K562 (cell line): Measurements from ENCODE around the gene SLC1A2. TPM values are rescaled to one million over a fixed set of nuclear protein-coding genes. Genes with fewer than 3 reads are reported as not detected.

Experiments used
- ATAC-seq: fragments of 200-7000 bp; cut with Tn5 transposase; 3 replicates; pipeline ENCODE4 v1.9.1; 2020; ENCODE audit warnings: moderate library complexity
- BruUV-seq: library from RNA; stranded (reverse); fragments of 400-500 nt; replicated peaks from 2 replicates; lab custom pipeline; 2021; lab: Mats Ljungman, UMichigan
- CTCF ChIA-PET: fragments of 300-600 bp; formaldehyde crosslinking; extraction: SDS; loops from one replicate; lab custom pipeline; 2021; ENCODE audit warnings: low intra/inter-chr PET ratio; lab: Yijun Ruan, JAX
- POLR2A ChIA-PET: fragments of 300-600, 350-650 bp; sonication (Branson Sonifier 250); formaldehyde crosslinking; extraction: SDS; loops from one replicate; lab custom pipeline; 2021; ENCODE audit warnings: antibody characterized with exemption, inconsistent platforms; lab: Yijun Ruan, JAX
- DNase-seq, 4 experiments: peaks; one replicate each; pipeline versions ENCODE4 v3.0.0 to v3.0.0-alpha.2; 2011 to 2018; ENCODE audit warnings: low spot score in 3 of 4, mixed read lengths in 3 of 4; ENCODE audit errors: extremely low read depth in 1 of 4
- FAIRE-seq: peaks from 2 replicates; lab custom pipeline; 2011; peaks lifted over from hg19 to GRCh38; lab: Jason Lieb, UNC
- H2AFZ ChIP-seq: 2 replicates; pipeline ENCODE4 v1.6.0; 2011; ENCODE audit warnings: low read depth, low read length, control low read depth, inconsistent platforms
- H3K27ac ChIP-seq: fragments of 200-600 bp; 3 replicates; pipeline ENCODE4 v1.8.0; 2011; ENCODE audit warnings: low read depth, mild to moderate bottlenecking, control low read depth, inconsistent platforms, low read length, moderate library complexity, mixed read lengths; ENCODE audit errors: extremely low read depth
- H3K27me3 ChIP-seq, 2 experiments: fragments of 300-600 bp in 1 of 2; 2 replicates in 1 of 2; 3 replicates in 1 of 2; pipeline versions ENCODE4 v1.6.0 to v1.8.0; 2011; ENCODE audit warnings: inconsistent platforms in 2 of 2, low read length in 2 of 2, mild to moderate bottlenecking in 1 of 2, mixed read lengths in 1 of 2, moderate library complexity in 1 of 2; ENCODE audit not compliant: control insufficient read depth in 2 of 2, insufficient read depth in 2 of 2
- H3K36me3 ChIP-seq: fragments of 300-600 bp; 3 replicates; pipeline ENCODE4 v1.8.0; 2011; ENCODE audit warnings: mild to moderate bottlenecking, low read length, inconsistent platforms; ENCODE audit not compliant: control insufficient read depth, insufficient read depth
- H3K4me1 ChIP-seq, 2 experiments: fragments of 200-600 bp in 1 of 2; replicated peaks in 1 of 2; 2 replicates in 1 of 2; 3 replicates in 1 of 2; pipeline versions ENCODE4 v1.5.1 to v1.8.0; 2011; ENCODE audit warnings: inconsistent platforms in 2 of 2, low read length in 2 of 2, mild to moderate bottlenecking in 1 of 2, mixed read lengths in 1 of 2, moderate library complexity in 1 of 2; ENCODE audit not compliant: control insufficient read depth in 2 of 2, insufficient read depth in 2 of 2
- H3K4me2 ChIP-seq: 2 replicates; pipeline ENCODE4 v1.6.1; 2011; ENCODE audit warnings: low read length, control low read depth, inconsistent platforms, mixed read lengths; ENCODE audit not compliant: insufficient read depth
- H3K4me3 ChIP-seq: fragments of 200-600 bp; sonication (generic), shearing (Covaris generic); 2 replicates; pipeline ENCODE4 v1.5.1; 2016; ENCODE audit warnings: control low read depth, inconsistent platforms
- H3K79me2 ChIP-seq: fragments of 200-600 bp; 3 replicates; pipeline ENCODE4 v1.8.0; 2011; ENCODE audit warnings: low read length, inconsistent platforms; ENCODE audit not compliant: control insufficient read depth, insufficient read depth
- H3K9ac ChIP-seq, 2 experiments: 2 replicates each; pipeline versions ENCODE4 v1.6.0 to v1.6.1; 2011; ENCODE audit warnings: low read depth in 2 of 2, low read length in 2 of 2, control low read depth in 1 of 2, inconsistent platforms in 1 of 2, mild to moderate bottlenecking in 1 of 2, mixed read lengths in 1 of 2; ENCODE audit not compliant: insufficient read depth in 1 of 2
- H3K9me1 ChIP-seq: one replicate; pipeline ENCODE4 v1.6.0; 2011; ENCODE audit warnings: inconsistent platforms, mild to moderate bottlenecking, low read length, moderate library complexity; ENCODE audit not compliant: control insufficient read depth, insufficient read depth
- H3K9me3 ChIP-seq: replicated peaks from 2 replicates; pipeline ENCODE4 v1.5.1; 2011; ENCODE audit warnings: low read depth, low read length, inconsistent platforms; ENCODE audit not compliant: control insufficient read depth, insufficient read depth
- H4K20me1 ChIP-seq: replicated peaks from 2 replicates; pipeline ENCODE4 v1.6.1; 2011; ENCODE audit warnings: low read length, inconsistent platforms, mixed read lengths; ENCODE audit not compliant: control insufficient read depth, insufficient read depth
- HNRNPL ChIP-seq: fragments of 200-400 bp; formaldehyde crosslinking; IDR thresholded peaks from 2 replicates; pipeline ENCODE4 v1.6.1; 2017; ENCODE audit warnings: low read depth, mild to moderate bottlenecking, low read length
- XRCC3 ChIP-seq: fragments of 450-650 bp; IDR thresholded peaks from 2 replicates; pipeline ENCODE4 v1.6.1; 2017; ENCODE audit warnings: mild to moderate bottlenecking, moderate library complexity
- ZC3H4 ChIP-seq: sonication (generic); formaldehyde crosslinking; IDR thresholded peaks from 2 replicates; pipeline ENCODE4 v1.9.0; 2021; ENCODE audit warnings: missing genetic modification reagents, borderline replicate concordance
- ZNF436 ChIP-seq: fragments of 250-450, 450-650 bp; sonication (Bioruptor Pico); formaldehyde crosslinking; IDR thresholded peaks from 2 replicates; pipeline ENCODE4 v1.7.0; 2020; ENCODE audit warnings: mild to moderate bottlenecking
- ZNF644 ChIP-seq: fragments of 200-800 bp; sonication (Bioruptor generic); IDR thresholded peaks from 2 replicates; pipeline ENCODE4 v1.6.1; 2016; ENCODE audit warnings: low read depth, missing genetic modification characterization, missing compliant biosample characterization
- WGBS: fragments of 100-300 bp; shearing (Covaris generic); methylation state at CpG from one replicate; pipeline ENCODE4 v1.1.6; 2016; ENCODE audit warnings: low coverage, mixed read lengths; ENCODE audit not compliant: insufficient coverage; ENCODE audit errors: missing lambda C conversion rate; 5-methylcytosine and 5-hydroxymethylcytosine counted together
- in situ Hi-C: fragments of 300-500 bp; cut with MboI; formaldehyde crosslinking; loops from 4 replicates; pipeline ENCODE4 v1.15.0; 2018; ENCODE audit warnings: inconsistent platforms, mixed read lengths
- intact Hi-C: fragments of 100-400 bp; cut with micrococcal nuclease; formaldehyde crosslinking; loops from 2 replicates; pipeline ENCODE4 v1.14.2; 2022
- polyA plus RNA-seq, 8 experiments: library from polyadenylated mRNA; depleted of rRNA in 4 of 8; stranded (reverse) in 5 of 8; unstranded in 3 of 8; fragments of >200 nt; fragmentation: Nextera tagmentation in 2 of 8; fragmentation: Illumina TruSeq in 1 of 8; extraction: Ambion mirVana in 2 of 8; extraction: Trizol in 1 of 8; gene quantifications; 2 replicates each; pipeline versions ENCODE4 v1.2.1 to v1.2.3, GENCODE V29; 2011 to 2014; ENCODE audit warnings: inconsistent platforms in 1 of 8, missing spikeins in 1 of 8
- total RNA-seq, 7 experiments: library from RNA; depleted of rRNA in 6 of 7; stranded (reverse); fragments of >200 nt in 6 of 7; fragmentation: Illumina TruSeq in 2 of 7; extraction: Trizol in 2 of 7; gene quantifications; 2 replicates each; pipeline versions ENCODE4 v1.2.1 to v1.2.3, GENCODE V29; 2011 to 2021; ENCODE audit warnings: low replicate concordance in 1 of 7
- TF ChIP-seq, protein P1 (sequence below): IDR thresholded peaks from 3 replicates; pipeline ENCODE4 v1.6.1; 2011; ENCODE audit warnings: borderline replicate concordance, mild to moderate bottlenecking; ENCODE audit not compliant: insufficient read length, insufficient read depth

The SLC1A2 gene
- total and polyA plus RNA-seq, 9 of the 15 experiments (the other 6 are each of a cell fraction or from before 2014, with no cell fraction given) = 0.03 to 0.07 (median 0.04) TPM; not detected in 5

- no peak for TF ChIP-seq HNRNPL
- TF ChIP-seq ZNF436 (CRISPR knock-in tag) = no peak
- TF ChIP-seq ZNF644 (tag) = no peak
- TF ChIP-seq, protein P1, sequence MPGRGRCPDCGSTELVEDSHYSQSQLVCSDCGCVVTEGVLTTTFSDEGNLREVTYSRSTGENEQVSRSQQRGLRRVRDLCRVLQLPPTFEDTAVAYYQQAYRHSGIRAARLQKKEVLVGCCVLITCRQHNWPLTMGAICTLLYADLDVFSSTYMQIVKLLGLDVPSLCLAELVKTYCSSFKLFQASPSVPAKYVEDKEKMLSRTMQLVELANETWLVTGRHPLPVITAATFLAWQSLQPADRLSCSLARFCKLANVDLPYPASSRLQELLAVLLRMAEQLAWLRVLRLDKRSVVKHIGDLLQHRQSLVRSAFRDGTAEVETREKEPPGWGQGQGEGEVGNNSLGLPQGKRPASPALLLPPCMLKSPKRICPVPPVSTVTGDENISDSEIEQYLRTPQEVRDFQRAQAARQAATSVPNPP = no peak
- no peak for TF ChIP-seq ZC3H4 (CRISPR knock-in tag)
These were observed 105.6 kb downstream of the SLC1A2 start (continued) for GRCh38 chr11:35313760-35314153.

DNA sequence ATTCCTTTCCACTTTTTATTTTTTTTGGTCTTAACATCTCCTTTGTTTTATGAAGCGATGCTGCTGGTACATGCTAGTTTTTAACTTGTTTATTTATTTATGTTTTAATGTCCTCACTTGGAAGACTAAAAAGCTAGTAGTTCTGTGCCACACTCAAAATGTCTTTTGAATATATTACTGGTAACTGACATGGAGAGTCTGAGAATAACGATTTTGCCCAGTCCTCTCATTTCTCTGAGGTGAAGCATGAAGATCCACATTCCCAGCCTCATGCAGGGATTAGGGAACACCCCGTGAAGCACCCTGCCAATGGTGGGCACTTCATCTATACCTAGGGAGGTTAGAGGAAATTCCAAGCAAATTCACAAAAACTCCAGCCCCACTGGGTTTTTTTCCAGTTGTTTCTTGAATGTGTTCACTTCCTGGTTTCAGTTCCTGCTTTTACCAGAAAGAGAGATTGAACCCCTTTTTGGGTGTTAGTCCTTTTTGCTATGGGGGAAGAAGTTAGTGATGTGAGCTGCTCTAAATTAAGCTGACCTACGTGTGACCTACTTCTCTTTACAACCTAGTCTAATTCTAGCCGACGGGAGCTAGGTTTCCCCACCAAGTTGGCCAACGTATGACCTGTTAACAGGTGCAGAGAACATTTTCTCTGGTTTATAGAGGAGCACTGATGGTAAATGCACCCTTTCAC is 106.1 kb downstream of the SLC1A2 start:
- ChIA-PET POLR2A (interaction anchor here (0.6 kb wide), 1 partner anchor 164 kb away, joined by 3 read pairs; no protein-coding TSS in a partner anchor), CTCF (interaction anchor here (0.7 kb wide), 1 partner anchor 10 kb away, joined by 3 read pairs; no protein-coding TSS in a partner anchor)
- H3K9me1 ChIP-seq = no peaks in the 10 kb centered on the region
- DNase-seq (no peak), FAIRE-seq (no peak), ATAC-seq (no peak)
- H4K20me1 ChIP-seq = no peaks in the 10 kb centered on the region
- no peaks in the 10 kb centered on the region for H3K36me3 ChIP-seq
- intact Hi-C loops = no loop called here
- H3K4me2 ChIP-seq = no peak overlapping the region
- H3K79me2 ChIP-seq = no peaks in the 10 kb centered on the region
- no TSS peak for BruUV-seq
- peaks cover 2 to 5% of the 10 kb centered on the region in 2 experiments; a peak in 4 of 5 replicates for H3K27me3 ChIP-seq
- in situ Hi-C loops = no loop called here
- no peaks in the 10 kb centered on the region for H3K9me3 ChIP-seq
- no peak for TF ChIP-seq XRCC3
- H3K9ac ChIP-seq = no peak overlapping the region
- H3K4me3 ChIP-seq = no peak overlapping the region
- H2AFZ ChIP-seq = no peak overlapping the region
- no peak overlapping the region for H3K27ac ChIP-seq
- 2% methylated on average over 7 of the region's 7 CpGs for WGBS
- no peaks in the 10 kb centered on the region for H3K4me1 ChIP-seq
